HepG2 (cell line): Measurements from ENCODE around the gene ABCB8. TPM values are rescaled to one million over a fixed set of nuclear protein-coding genes. Genes with fewer than 3 reads are reported as not detected.

Experiments
- AHR ChIP-seq: IDR thresholded peaks from 2 replicates; pipeline ENCODE4 v1.6.1; 2018; ENCODE audit warnings: missing genetic modification reagents, missing compliant biosample characterization
- CAMTA2 ChIP-seq: sonication (generic); formaldehyde crosslinking; IDR thresholded peaks from 2 replicates; pipeline ENCODE4 v1.4.0; 2020; ENCODE audit warnings: mild to moderate bottlenecking, missing genetic modification reagents, borderline replicate concordance
- CBFB ChIP-seq: sonication (generic); formaldehyde crosslinking; IDR thresholded peaks from 2 replicates; pipeline ENCODE4 v1.4.0; 2020; ENCODE audit warnings: missing genetic modification reagents
- HCFC1 ChIP-seq: fragments of 150-350 bp; IDR thresholded peaks from 2 replicates; pipeline ENCODE4 v1.6.1; 2014; ENCODE audit warnings: low read depth, low read length
- KDM2A ChIP-seq: sonication (generic); formaldehyde crosslinking; IDR thresholded peaks from 2 replicates; pipeline ENCODE4 v1.4.0; 2020; ENCODE audit warnings: low read depth, missing genetic modification reagents, borderline replicate concordance
- MAF1 ChIP-seq: sonication (generic); formaldehyde crosslinking; IDR thresholded peaks from 2 replicates; pipeline ENCODE4 v1.5.0; 2020; ENCODE audit warnings: missing genetic modification reagents, borderline replicate concordance
- MAX ChIP-seq: IDR thresholded peaks from 2 replicates; pipeline ENCODE4 v1.6.1; 2012; ENCODE audit warnings: inconsistent platforms
- NCOA2 ChIP-seq: sonication (generic); formaldehyde crosslinking; IDR thresholded peaks from 2 replicates; pipeline ENCODE4 v1.8.0; 2022; ENCODE audit warnings: inconsistent platforms
- NR2F6 ChIP-seq, 2 experiments: IDR thresholded peaks; 2 replicates each; pipeline ENCODE4 v1.6.1; 2016; ENCODE audit warnings: antibody characterized with exemption in 1 of 2, mild to moderate bottlenecking in 1 of 2
- ONECUT2 ChIP-seq: sonication (generic); formaldehyde crosslinking; IDR thresholded peaks from 2 replicates; pipeline ENCODE4 v1.4.0; 2020; ENCODE audit warnings: missing genetic modification reagents
- REPIN1 ChIP-seq: sonication (generic); formaldehyde crosslinking; IDR thresholded peaks from 2 replicates; pipeline ENCODE4 v1.8.0; 2022; ENCODE audit warnings: missing genetic modification reagents, low read depth, mild to moderate bottlenecking, borderline replicate concordance
- SIN3A ChIP-seq: IDR thresholded peaks from 2 replicates; pipeline ENCODE4 v1.6.1; 2011; ENCODE audit warnings: low read depth, mild to moderate bottlenecking, control low read depth, low read length, borderline replicate concordance
- SUZ12 ChIP-seq: fragments of 150-350 bp; IDR thresholded peaks from 2 replicates; pipeline ENCODE4 v1.6.1; 2014; ENCODE audit warnings: low read depth, low read length
- UBTF ChIP-seq: sonication (generic); formaldehyde crosslinking; IDR thresholded peaks from 2 replicates; pipeline ENCODE4 v1.4.0; 2020; ENCODE audit warnings: mild to moderate bottlenecking, missing genetic modification reagents
- ZBTB10 ChIP-seq: sonication (generic); formaldehyde crosslinking; IDR thresholded peaks from 2 replicates; pipeline ENCODE4 v1.4.0; 2020; ENCODE audit warnings: missing genetic modification reagents, borderline replicate concordance
- ZBTB14 ChIP-seq: sonication (generic); formaldehyde crosslinking; IDR thresholded peaks from 2 replicates; pipeline ENCODE4 v1.4.0; 2020; ENCODE audit warnings: missing genetic modification reagents
- ZBTB42 ChIP-seq: sonication (generic); formaldehyde crosslinking; IDR thresholded peaks from 2 replicates; pipeline ENCODE4 v1.5.0; 2020; ENCODE audit warnings: mild to moderate bottlenecking, missing genetic modification reagents
- ZFX ChIP-seq: sonication (generic); formaldehyde crosslinking; IDR thresholded peaks from 2 replicates; pipeline ENCODE4 v1.4.0; 2020; ENCODE audit warnings: mild to moderate bottlenecking, low read depth, missing genetic modification reagents, moderate library complexity
- ZNF549 ChIP-seq: sonication (generic); formaldehyde crosslinking; IDR thresholded peaks from 2 replicates; pipeline ENCODE4 v1.5.0; 2020; ENCODE audit warnings: missing genetic modification reagents
- ZNF577 ChIP-seq: sonication (generic); formaldehyde crosslinking; IDR thresholded peaks from 2 replicates; pipeline ENCODE4 v1.4.0; 2020; ENCODE audit warnings: mild to moderate bottlenecking, low read depth, missing genetic modification reagents, borderline replicate concordance
- ZNF629 ChIP-seq: sonication (generic); formaldehyde crosslinking; conservative IDR thresholded peaks from 2 replicates; pipeline ENCODE4 v1.5.0; 2020; ENCODE audit warnings: missing genetic modification reagents
- ZSCAN22 ChIP-seq: sonication (generic); formaldehyde crosslinking; IDR thresholded peaks from 2 replicates; pipeline ENCODE4 v1.4.0; 2020; ENCODE audit warnings: mild to moderate bottlenecking, missing genetic modification reagents
- polyA plus RNA-seq, 8 experiments: library from polyadenylated mRNA; depleted of rRNA in 3 of 8; stranded (reverse) in 7 of 8; unstranded in 1 of 8; fragments of >200 nt; fragmentation: Illumina TruSeq in 4 of 8; extraction: Trizol in 4 of 8; gene quantifications; 2 replicates each; pipeline versions ENCODE4 v1.2.1 to v1.2.3, GENCODE V29; 2011 to 2016; ENCODE audit warnings: low read depth in 4 of 8, missing spikeins in 1 of 8, mixed read lengths in 1 of 8; ENCODE audit not compliant: insufficient read depth in 1 of 8
- total RNA-seq, 5 experiments: library from RNA; depleted of rRNA; stranded (reverse); fragments of >200 nt; fragmentation: Illumina TruSeq; extraction: Trizol; gene quantifications; 2 replicates each; pipeline ENCODE4 v1.2.3, GENCODE V29; 2016; ENCODE audit warnings: low read depth in 1 of 5

The ABCB8 gene
- total and polyA plus RNA-seq, 2 of the 13 experiments (the other 11 are each of a cell fraction or from before 2014, with no cell fraction given): 6.6 to 16.7 TPM

GRCh38 chr7:151087245-151088018 is 59.2 kb downstream of the ABCB8 start (continued):
- TF ChIP-seq ZBTB10 (CRISPR knock-in tag) (0 out of 2 replicates have a peak, but pooled peaks have one; percentile 12), UBTF (CRISPR knock-in tag) (peak; percentile 92; the same call in 1 of the 2 replicates), ZNF629 (CRISPR knock-in tag) (0 out of 2 replicates have a peak, but pooled peaks have one; percentile 8), HCFC1 (no peak), ZFX (CRISPR knock-in tag) (peak; percentile 90), MAX (no peak), NCOA2 (CRISPR knock-in tag) (no peak), ZNF549 (CRISPR knock-in tag) (no peak), ZNF577 (CRISPR knock-in tag) (peak; percentile 71; the same call in 1 of the 2 replicates), ZSCAN22 (CRISPR knock-in tag) (no peak), REPIN1 (CRISPR knock-in tag) (0 out of 2 replicates have a peak, but pooled peaks have one; percentile 26), SUZ12 (no peak), SIN3A (no peak; the same call in 1 of the 2 replicates), ZBTB42 (CRISPR knock-in tag) (no peak), MAF1 (CRISPR knock-in tag) (0 out of 2 replicates have a peak, but pooled peaks have one; percentile 55), ZBTB14 (CRISPR knock-in tag) (peak; percentile 30; the same call in 1 of the 2 replicates), CBFB (0 out of 2 replicates have a peak, but pooled peaks have one; percentile 9), KDM2A (CRISPR knock-in tag) (peak; percentile 59; the same call in 1 of the 2 replicates), CAMTA2 (CRISPR knock-in tag) (0 out of 2 replicates have a peak, but pooled peaks have one; percentile 74), AHR (no peak), NR2F6 (IDR thresholded peaks at IDR 0.05) (0 out of 2 replicates have a peak, but pooled peaks have one; percentile 10), NR2F6 (CRISPR knock-in tag; IDR thresholded peaks at IDR 0.05) (0 out of 2 replicates have a peak, but pooled peaks have one; percentile 4), ONECUT2 (CRISPR knock-in tag) (no peak)
